GM18868 (cell line): Measurements from ENCODE around the gene PALLD.

Source experiments
- ATAC-seq: cut with Tn5 transposase; IDR thresholded peaks from one replicate; pipeline ENCODE4 v1.9.1; 2021; ENCODE audit warnings: mild to moderate bottlenecking, moderate library complexity; ENCODE audit not compliant: unreplicated experiment

Gene PALLD

DNA sequence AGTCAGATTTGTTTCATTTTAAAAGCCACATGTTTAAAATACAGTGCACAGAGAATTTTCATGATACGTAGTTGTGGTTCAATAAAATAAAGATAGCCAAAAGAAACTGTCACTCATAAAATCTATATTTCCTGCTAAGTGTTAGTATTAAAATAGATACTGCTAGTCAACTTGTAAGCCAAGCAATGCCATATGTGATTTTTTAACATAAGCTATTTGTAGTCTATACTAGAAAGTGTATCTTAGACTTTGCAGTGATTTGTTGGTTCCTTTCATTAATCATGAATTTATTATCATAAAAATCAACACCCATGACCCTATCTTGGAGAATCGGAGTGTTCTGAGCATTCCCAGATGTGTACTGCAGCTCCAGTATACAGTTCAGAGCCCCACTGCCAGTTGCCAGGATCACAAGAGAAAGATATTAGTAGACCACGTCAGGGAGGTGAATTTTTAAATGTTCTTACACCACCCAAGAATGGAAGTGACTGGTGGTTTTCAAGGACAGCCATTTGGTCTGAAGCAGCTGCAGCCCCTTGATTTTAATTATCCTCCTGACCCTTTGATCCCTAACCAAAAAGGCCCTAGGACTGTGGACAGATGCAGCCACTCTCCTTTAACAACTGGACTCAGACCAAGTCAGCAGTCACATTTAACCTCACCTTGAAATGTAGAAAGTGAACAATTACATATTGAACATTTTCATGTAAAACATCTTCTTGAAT, 163.1 kb downstream of the PALLD start:
- ATAC-seq, result no peak

- no peak for ATAC-seq
These were observed 165.6 kb downstream of the PALLD start for GRCh38 chr4:168662297-168662984.

DNA sequence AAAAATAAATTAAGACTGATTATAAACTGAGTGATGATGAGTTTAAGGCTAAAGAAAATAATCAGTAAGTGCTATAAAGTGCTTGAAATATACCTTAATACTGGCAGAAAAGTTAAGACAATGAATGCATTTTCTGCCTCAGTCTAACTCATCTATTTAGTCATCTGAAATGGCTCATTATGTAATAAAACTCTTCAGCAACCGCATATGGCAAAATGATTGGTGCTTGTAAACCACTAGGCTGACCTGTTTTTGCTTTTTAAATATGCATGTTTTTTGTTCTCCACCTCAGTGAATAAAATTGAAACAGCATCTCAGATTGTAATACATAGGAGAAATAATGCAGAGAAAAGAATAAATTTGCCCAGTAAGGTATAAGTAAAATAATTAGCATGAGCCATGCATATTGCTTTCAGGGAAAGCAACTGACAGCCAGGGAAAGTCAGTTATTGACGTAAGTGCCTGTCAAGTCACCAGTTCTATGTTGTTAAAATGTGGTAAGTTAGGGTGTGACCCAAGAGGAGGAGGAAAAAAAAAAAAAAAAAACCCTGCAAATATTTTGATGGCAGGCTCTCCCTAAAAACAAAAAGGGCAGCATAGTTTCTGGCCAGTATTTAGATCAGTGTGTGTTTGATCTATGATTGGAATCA, 167.5 kb downstream of the PALLD start:
- no peak for ATAC-seq

- no peak for ATAC-seq
These were observed 169.7 kb downstream of the PALLD start for GRCh38 chr4:168666531-168666930.

- no peak for ATAC-seq
These were observed 170.5 kb downstream of the PALLD start for GRCh38 chr4:168667376-168667775.

DNA sequence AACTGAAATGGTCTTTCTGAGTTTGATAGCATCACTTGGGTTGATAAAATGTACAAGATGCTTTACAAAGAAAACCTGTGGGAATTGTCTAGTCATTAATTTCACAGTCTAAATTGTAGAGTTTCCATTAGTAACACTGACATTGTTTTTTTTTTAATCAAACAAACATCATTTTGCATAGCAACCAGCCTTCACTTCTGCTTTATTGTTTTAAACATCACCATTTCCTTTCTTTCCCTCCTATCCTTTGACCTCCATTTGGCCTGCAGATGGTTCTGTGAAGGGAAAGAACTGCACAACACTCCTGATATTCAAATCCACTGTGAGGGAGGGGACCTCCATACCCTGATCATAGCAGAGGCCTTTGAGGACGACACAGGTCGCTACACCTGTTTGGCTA, 171.1 kb downstream of the PALLD start:
- ATAC-seq, result no peak

GRCh38 chr4:168673476-168673875, 176.6 kb downstream of the PALLD start:
- no peak for ATAC-seq

DNA sequence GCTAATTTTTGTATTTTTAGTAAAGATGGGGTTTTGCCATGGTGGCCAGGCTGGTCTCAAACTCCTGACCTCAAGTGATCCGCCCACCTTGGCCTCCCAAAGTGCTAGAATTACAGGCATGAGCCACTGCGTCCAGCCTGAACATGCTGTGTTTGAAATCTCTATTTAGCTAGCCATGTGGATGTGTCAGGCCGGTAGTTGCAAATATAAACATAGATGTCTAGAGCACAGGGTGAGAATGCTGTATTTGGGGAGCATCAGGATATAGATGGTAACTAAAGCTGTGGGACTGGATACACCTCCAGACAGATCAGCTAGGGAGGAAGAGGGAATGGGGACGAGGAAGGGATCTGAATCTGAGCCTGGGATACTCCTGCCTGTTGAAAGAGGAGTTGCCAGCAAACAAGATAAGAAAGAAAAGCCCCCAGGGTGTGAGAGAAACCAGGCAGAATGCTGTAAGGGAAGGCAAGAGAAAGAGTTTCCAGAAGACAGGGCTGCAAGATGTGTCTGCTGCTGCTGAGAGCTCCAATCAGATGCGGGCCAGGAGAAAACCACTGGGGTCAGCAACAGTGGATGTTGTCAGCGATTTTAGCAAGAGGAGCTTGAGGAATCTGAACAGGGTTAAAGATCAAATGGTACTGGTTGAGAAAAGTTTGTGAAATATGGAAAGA, 177.4 kb downstream of the PALLD start:
- no peak for ATAC-seq

GRCh38 chr4:168674866-168675265, 178.0 kb downstream of the PALLD start:
- ATAC-seq, result no peak

DNA sequence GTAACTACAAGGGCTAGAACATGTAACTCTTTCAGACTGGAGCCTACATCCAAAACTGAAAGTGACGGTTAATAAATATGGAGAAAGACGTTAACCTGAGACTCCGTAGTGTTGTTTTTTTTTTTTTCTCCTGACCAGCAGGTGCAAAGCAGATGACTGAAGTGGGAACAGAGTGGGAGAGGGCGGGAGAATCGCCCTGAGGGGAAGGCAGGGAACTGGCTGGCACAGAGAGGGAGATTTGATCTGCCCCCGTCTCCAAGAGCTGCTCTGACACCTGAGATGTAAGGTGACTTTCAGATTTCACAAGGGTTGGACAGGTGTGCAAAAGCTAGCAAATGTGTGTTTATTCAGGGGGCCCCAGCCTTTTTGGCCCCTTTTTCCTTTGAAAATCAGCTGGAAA, 180.2 kb downstream of the PALLD start:
- no peak for ATAC-seq

GRCh38 chr4:168677879-168678278, 181.0 kb downstream of the PALLD start:
- no peak for ATAC-seq

DNA sequence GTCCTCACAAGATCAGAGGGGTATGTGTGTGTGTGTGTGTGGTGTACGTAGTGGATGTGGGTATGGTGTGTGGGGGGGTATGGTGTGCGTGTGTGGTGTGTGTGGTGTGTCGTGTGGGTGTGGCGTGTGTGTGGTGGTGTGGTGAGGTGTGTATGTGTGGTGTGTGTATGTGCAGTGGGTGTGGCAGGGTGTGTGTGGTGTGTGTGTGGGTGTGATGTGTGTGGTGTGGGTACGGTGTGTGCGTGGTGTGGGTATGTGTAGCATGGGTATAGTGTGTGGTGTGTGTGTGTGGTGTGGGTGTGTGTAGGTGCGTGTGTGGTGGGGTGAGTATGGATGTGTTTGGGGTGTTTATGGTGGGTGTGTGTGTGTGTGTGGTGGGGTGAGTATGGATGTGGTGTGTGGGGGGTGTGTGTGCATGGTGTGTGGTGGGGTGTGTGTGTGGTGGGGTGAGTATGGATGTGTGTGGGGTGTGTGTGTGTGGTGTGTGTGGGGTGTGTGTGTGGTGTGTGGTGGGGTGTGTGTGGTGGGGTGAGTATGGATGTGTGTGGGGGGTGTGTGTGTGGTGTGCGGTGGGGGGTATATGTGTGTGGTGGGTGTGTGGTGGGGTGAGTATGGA, 182.0 kb downstream of the PALLD start:
- ATAC-seq, result no peak

DNA sequence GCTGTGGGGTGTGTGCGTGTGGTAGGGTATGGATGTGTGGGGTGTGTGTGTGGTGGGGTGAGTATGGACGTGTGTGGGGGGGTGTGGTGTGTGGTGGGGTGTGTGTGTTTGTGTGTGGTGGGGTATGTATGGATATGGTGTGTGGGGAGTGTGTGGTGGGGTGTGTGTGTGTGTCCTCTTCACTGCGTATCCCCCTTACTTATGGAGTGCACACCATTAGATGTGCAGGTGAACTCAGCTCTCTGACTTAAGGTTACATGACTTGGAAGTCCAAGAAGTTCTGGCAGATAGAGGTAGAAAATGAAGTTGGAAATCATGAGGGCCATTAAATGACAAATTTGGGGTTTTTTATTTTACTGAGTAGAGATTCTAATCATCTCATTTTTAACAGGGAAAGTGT, 182.5 kb downstream of the PALLD start:
- ATAC-seq, result no peak

DNA sequence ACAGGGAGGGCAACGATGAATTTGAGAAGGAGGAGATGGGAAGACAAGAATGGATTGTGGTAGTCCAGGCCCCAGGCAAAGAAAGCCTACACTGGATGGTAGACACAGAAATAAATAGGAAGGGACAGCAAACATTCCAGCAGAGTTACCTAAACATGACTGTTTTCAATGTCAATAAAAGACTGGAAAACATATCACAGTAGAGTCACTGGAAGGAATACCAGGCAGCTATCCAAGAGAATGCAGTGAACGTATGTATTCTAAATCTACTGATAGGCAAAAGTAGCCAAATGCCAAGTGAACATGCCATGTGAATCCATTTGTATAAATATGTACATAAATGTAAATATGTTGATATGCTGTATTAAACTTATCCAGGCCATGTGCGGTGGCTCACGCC, 183.0 kb downstream of the PALLD start:
- ATAC-seq, result no peak

DNA sequence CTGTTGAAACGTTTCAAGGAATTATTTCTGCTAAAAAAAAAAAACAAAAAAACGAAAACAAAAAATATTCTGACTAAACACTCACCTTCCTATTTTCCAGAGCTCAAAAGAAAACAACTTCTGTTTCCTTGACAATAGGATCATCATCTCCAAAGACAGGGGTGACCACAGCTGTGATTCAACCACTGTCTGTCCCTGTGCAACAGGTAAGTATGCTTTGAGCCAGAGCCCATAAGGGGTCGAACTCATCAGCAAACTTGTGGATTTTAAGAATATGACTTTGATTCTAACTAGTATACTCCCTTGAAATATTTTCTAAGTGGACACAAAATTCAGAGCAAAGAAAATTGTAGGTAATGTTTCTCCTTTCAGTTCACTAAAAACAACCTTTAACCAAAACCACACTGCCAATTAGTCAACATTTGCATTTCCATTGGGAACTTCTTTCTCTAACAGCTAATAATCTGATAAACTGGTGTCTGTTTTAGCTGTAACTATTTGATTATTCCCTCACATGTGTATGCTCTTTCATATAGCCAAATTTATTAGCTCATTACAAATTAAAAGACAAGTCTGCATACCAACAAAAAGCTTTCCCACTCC, 186.1 kb downstream of the PALLD start:
- ATAC-seq, result no peak

- no peak for ATAC-seq
These were observed 186.7 kb downstream of the PALLD start for GRCh38 chr4:168683595-168683994.

DNA sequence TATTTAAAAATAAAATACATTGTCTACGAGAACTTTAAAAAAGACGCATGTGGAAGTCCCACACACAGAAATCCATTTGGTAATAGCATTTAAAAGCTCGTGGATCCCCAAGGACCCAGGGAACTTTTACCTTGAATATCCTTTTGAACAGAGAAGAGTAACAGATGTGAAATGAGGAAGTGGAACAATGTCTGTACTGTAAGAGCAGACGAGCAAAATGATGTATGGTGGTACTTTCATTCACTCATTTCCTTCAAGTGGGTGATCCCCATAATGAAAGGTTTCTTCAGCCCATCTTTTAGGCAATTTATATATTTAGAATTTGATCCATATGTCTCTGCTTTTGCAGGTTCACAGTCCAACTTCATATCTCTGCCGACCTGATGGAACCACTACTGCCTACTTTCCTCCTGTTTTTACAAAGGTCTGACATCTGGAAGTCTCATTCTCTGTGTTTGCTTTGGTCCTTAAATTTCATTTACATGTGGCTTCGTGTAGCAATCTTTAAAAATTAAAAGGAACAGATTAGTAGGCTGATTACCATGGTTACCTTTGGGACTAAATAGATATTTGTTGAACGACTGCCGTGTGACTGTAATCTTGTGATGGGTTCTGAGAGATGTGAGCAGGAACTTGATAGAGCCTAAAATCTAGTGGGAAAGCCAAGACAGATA, 188.4 kb downstream of the PALLD start:
- ATAC-seq, result peak; percentile 94

- no peak for ATAC-seq
These were observed 191.7 kb downstream of the PALLD start for GRCh38 chr4:168688584-168688983.

GRCh38 chr4:168689791-168690190, 192.9 kb downstream of the PALLD start:
- ATAC-seq, result no peak

DNA sequence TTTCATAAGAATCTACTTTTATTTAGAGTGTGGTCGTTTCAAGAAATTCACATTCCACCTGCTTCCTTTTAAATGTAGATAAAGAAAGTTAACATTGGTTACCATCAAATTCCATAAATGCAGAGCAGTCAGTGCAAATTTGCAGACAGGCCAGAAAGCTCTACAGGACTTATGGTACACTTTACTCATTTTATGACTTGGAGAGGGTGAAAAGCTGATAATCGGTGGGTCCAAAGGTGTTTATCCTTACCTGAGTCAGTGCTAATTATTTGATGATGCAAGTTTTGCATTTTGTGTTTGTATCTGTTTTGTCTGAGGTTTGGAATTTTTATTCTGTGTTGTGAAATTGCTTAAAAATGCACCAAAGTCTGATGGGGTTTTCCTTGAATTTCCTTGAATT, 193.3 kb downstream of the PALLD start:
- no peak for ATAC-seq
